Heart left ventricle (tissue), 13 donors: ENCODE results near the gene HAGHL.

ENCODE experiments used
- CTCF ChIP-seq, 12 donors: fragments of 200-600 bp; sonication (generic) in 4 of 12; IDR thresholded peaks; one replicate each; pipeline versions ENCODE4 v1.5.0 to v1.8.0; 2018 to 2022; ENCODE audit warnings: antibody characterized with exemption in 12 of 12, mild to moderate bottlenecking in 5 of 12
- POLR2A ChIP-seq, 2 donors: fragments of 450-650 bp; IDR thresholded peaks; one replicate each; pipeline ENCODE4 v1.6.1; 2017; ENCODE audit warnings: antibody characterized with exemption in 2 of 2, mild to moderate bottlenecking in 2 of 2, moderate library complexity in 2 of 2
- donor health status: ischemic (EF 13 %, LVEDD 7.1; RV severe dilation, severe dysfunction).
- donor health status: DM: no; HTN: yes; CAD: no.
- donor health status: DM: no; HTN: no; CAD: no.
- donor health status: ischemic (EF 25% LVEDD 6.9; RV normal size, moderate dysfunction).
- donor health status: ischemic (EF 25% LVEDD 5.7; RV mildly dilated, moderate dysfunction).
- donor health status: ischemic (EF 35%, LVEDD 5.7; RV mildly dilated, moderate dysfunction).
- donor health status: nonischemic (EF 11% LVEDD 7.7; RV severe dilation, severe dysfunction).
- donor health status: DM: yes; HTN: yes; CAD: no.
- donor health status: PGD.
- donor health status: ischemic (EF 29% LVEDD 5.4; RV normal size, mild dysfunction).
- donor health status: nonischemic (EF 23%, LVEDD 6.1; RV moderate dilation, normal function).

- TF ChIP-seq CTCF (IDR thresholded peaks at IDR 0.05) (no peak), POLR2A (IDR thresholded peaks at IDR 0.05) (no peak)
Measured at GRCh38 chr16:694863-695354, 32.0 kb upstream of the HAGHL start.
